Stomach (tissue), 9 donors: ENCODE data around the gene GPR153. TPM values are rescaled to one million over a fixed set of nuclear protein-coding genes. Genes with fewer than 3 reads are reported as not detected.
A peak's percentile ranks its signal among the peaks of the same experiment; 100 is the strongest.

ENCODE experiments used
- DNase-seq, 2 donors: peaks; one replicate each; pipeline versions ENCODE4 v3.0.0 to v3.0.0-alpha.2; 2013 to 2019
- H3K27ac ChIP-seq, 5 donors: fragments of 200-600 bp in 4 of 5; sonication (generic) in 4 of 5; one replicate each; pipeline ENCODE4 v1.5.1; 2013 to 2019; ENCODE audit warnings: mild to moderate bottlenecking in 1 of 5, moderate library complexity in 1 of 5
- H3K27me3 ChIP-seq, 3 donors: fragments of 200-600 bp; sonication (generic); one replicate each; pipeline ENCODE4 v1.5.1; 2017 to 2019; ENCODE audit warnings: mixed run types in 1 of 3
- H3K36me3 ChIP-seq, 4 donors: fragments of 200-600 bp; sonication (generic); 1 replicate in 3 of 4; 2 replicates in 1 of 4; pipeline ENCODE4 v1.5.1; 2016 to 2019
- H3K4me1 ChIP-seq, 4 donors: fragments of 200-600 bp; sonication (generic); one replicate each; pipeline ENCODE4 v1.5.1; 2016 to 2019
- H3K4me3 ChIP-seq, 4 donors: fragments of 200-600 bp; sonication (generic) in 3 of 4; one replicate each; pipeline ENCODE4 v1.5.1; 2016 to 2019; ENCODE audit warnings: mild to moderate bottlenecking in 1 of 4
- H3K9me3 ChIP-seq, 4 donors: fragments of 200-600 bp; sonication (generic); one replicate each; pipeline ENCODE4 v1.5.1; 2016 to 2019
- CTCF ChIP-seq, 7 experiments: fragments of 450-650 bp in 4 of 7; fragments of 200-600 bp in 3 of 7; sonication (generic) in 3 of 7; IDR thresholded peaks; one replicate each; pipeline ENCODE4 v1.5.1; 2016 to 2019; ENCODE audit warnings: antibody characterized with exemption in 7 of 7, control low read depth in 2 of 7, mild to moderate bottlenecking in 1 of 7
- EP300 ChIP-seq: sonication (generic); formaldehyde crosslinking; IDR thresholded peaks from one replicate; pipeline ENCODE4 v1.6.1; 2017; ENCODE audit warnings: antibody characterized with exemption
- POLR2A ChIP-seq, 4 donors: fragments of 450-650 bp; IDR thresholded peaks; one replicate each; pipeline ENCODE4 v1.6.1; 2016; ENCODE audit warnings: antibody characterized with exemption in 4 of 4, control low read depth in 2 of 4, mild to moderate bottlenecking in 1 of 4, moderate library complexity in 1 of 4
- POLR2AphosphoS5 ChIP-seq, 3 donors: sonication (generic); formaldehyde crosslinking; IDR thresholded peaks; one replicate each; pipeline ENCODE4 v1.6.1; 2016; ENCODE audit warnings: antibody characterized with exemption in 3 of 3
- WGBS, 5 donors: extraction: QIAGEN DNeasy Blood & Tissue Kit in 3 of 5; methylation state at CpG; one replicate each; pipeline versions ENCODE4 v1.1.5 to v1.1.7; 2013 to 2018; 5-methylcytosine and 5-hydroxymethylcytosine counted together
- intact Hi-C: fragments of 100-400 bp; cut with DNase I; formaldehyde crosslinking; loops from one replicate; pipeline ENCODE4 v1.15.1; 2023; ENCODE audit warnings: low total_unique reads
- polyA plus RNA-seq, 3 donors: library from polyadenylated mRNA; stranded (reverse); fragments of 200-250 nt; gene quantifications; one replicate each; pipeline ENCODE4 v1.2.3, GENCODE V29; 2013
- total RNA-seq, 5 donors: library from RNA; depleted of rRNA; stranded (reverse); fragments of >200 nt; gene quantifications; one replicate each; pipeline versions ENCODE4 v1.1.0 to v1.2.3, GENCODE V29; 2014 to 2016
- donor health status: healthy with polysubstance abuse.
- donor health status: Bipolar disorder and iron deficiency.
- donor health status: healthy.

GPR153 gene
- total and polyA plus RNA-seq, 8 donors = 1.8 to 63.1 (median 2.8) TPM

- peak overlapping the region in 4 of 5 donors; percentile 38 to 81 (median 50) for H3K27ac ChIP-seq
- H3K9me3 ChIP-seq = no peaks in the 10 kb centered on the region
- intact Hi-C loops = no loop called here
- peak overlapping the region; percentile 51 to 74 (median 62) for H3K4me3 ChIP-seq
- TF ChIP-seq POLR2A (IDR thresholded peaks at IDR 0.05) (no peak), CTCF (IDR thresholded peaks at IDR 0.05) (no peak), EP300 (no peak), POLR2AphosphoS5 (IDR thresholded peaks at IDR 0.05) (no peak)
- H3K4me1 ChIP-seq = peaks cover 13 to 41% (median 32%) of the 10 kb centered on the region in 4 donors
- H3K36me3 ChIP-seq = peaks cover 0 to 13% (median 3%) of the 10 kb centered on the region in 4 donors
- peak; percentile 75 to 93 for DNase-seq
- WGBS, 5 donors = 6 to 21% (median 9%) methylated on average over 12 to 46 of the region's 46 CpGs
- peaks cover 0 to 61% (median 23%) of the 10 kb centered on the region in 3 donors for H3K27me3 ChIP-seq
Observed at GRCh38 chr1:6259491-6260362, 1.2 kb downstream of the GPR153 start.

- WGBS, 5 donors = 65 to 69% (median 67%) methylated on average over 10 of the region's 10 CpGs
- intact Hi-C loops = no loop called here
- H3K36me3 ChIP-seq = peaks cover 0 to 15% (median 9%) of the 10 kb centered on the region in 4 donors
- H3K9me3 ChIP-seq = no peaks in the 10 kb centered on the region
- peaks cover 13 to 38% (median 30%) of the 10 kb centered on the region in 4 donors for H3K4me1 ChIP-seq
- H3K27ac ChIP-seq = no peak overlapping the region
- peaks cover 0 to 59% (median 23%) of the 10 kb centered on the region in 3 donors for H3K27me3 ChIP-seq
- H3K4me3 ChIP-seq = no peak overlapping the region
- no peak for DNase-seq
- TF ChIP-seq CTCF (IDR thresholded peaks at IDR 0.05) = no peak
- no peak for TF ChIP-seq EP300
- no peak for TF ChIP-seq POLR2AphosphoS5 (IDR thresholded peaks at IDR 0.05)
- no peak for TF ChIP-seq POLR2A (IDR thresholded peaks at IDR 0.05)
Observed at GRCh38 chr1:6258675-6259074, 2.2 kb downstream of the GPR153 start.

- peaks cover 0 to 51% (median 23%) of the 10 kb centered on the region in 3 donors for H3K27me3 ChIP-seq
- 90 to 95% (median 92%) methylated on average over 4 to 8 of the region's 8 CpGs for WGBS, 5 donors
- peaks cover 13 to 31% (median 26%) of the 10 kb centered on the region in 4 donors for H3K4me1 ChIP-seq
- no peak for TF ChIP-seq EP300
- TF ChIP-seq POLR2AphosphoS5 (IDR thresholded peaks at IDR 0.05) = no peak
- TF ChIP-seq POLR2A (IDR thresholded peaks at IDR 0.05) = no peak
- TF ChIP-seq CTCF (IDR thresholded peaks at IDR 0.05) = no peak
- DNase-seq = no peak
- H3K36me3 ChIP-seq = peaks cover 0 to 16% (median 12%) of the 10 kb centered on the region in 4 donors
- no peak overlapping the region for H3K4me3 ChIP-seq
- intact Hi-C loops = no loop called here
- H3K9me3 ChIP-seq = no peaks in the 10 kb centered on the region
- H3K27ac ChIP-seq = no peak overlapping the region
Observed at GRCh38 chr1:6257541-6258069, 3.3 kb downstream of the GPR153 start.

- Histone ChIP-seq H3K4me3 (no peak overlapping the region), H3K27ac (no peak overlapping the region), H3K36me3 (peaks cover 0 to 17% (median 13%) of the 10 kb centered on the region in 4 donors), H3K27me3 (peaks cover 0 to 51% (median 21%) of the 10 kb centered on the region in 3 donors), H3K9me3 (no peaks in the 10 kb centered on the region), H3K4me1 (peaks cover 13 to 25% (median 23%) of the 10 kb centered on the region in 4 donors)
- 84 to 89% (median 86%) methylated on average over 10 to 13 of the region's 13 CpGs for WGBS, 5 donors
- TF ChIP-seq POLR2A (IDR thresholded peaks at IDR 0.05) (no peak), CTCF (IDR thresholded peaks at IDR 0.05) (no peak), EP300 (no peak), POLR2AphosphoS5 (IDR thresholded peaks at IDR 0.05) (no peak)
- intact Hi-C loops = no loop called here
- no peak for DNase-seq
Observed at GRCh38 chr1:6256645-6257044, 4.3 kb downstream of the GPR153 start.
